Heart left ventricle (tissue), 16 donors: ENCODE measurements around the gene MYO19. TPM values are rescaled to one million over a fixed set of nuclear protein-coding genes. Genes with fewer than 3 reads are reported as not detected.

Source experiments
- ATAC-seq, 4 donors: fragments of 200-7000 bp; cut with Tn5 transposase; one replicate each; pipeline ENCODE4 v1.9.1; 2020 to 2022; ENCODE audit warnings: moderate library complexity in 4 of 4, mild to moderate bottlenecking in 3 of 4, moderate number of reproducible peaks in 1 of 4
- DNase-seq, 5 donors: peaks; one replicate each; pipeline ENCODE4 v3.0.0-alpha.2; 2020
- H3K27ac ChIP-seq, 12 donors: fragments of 200-600 bp; sonication (generic) in 4 of 12; one replicate each; pipeline versions ENCODE4 v1.5.0 to v1.8.0; 2016 to 2022; ENCODE audit warnings: mild to moderate bottlenecking in 2 of 12
- H3K27me3 ChIP-seq, 9 donors: fragments of 200-600 bp; sonication (generic) in 2 of 9; one replicate each; pipeline versions ENCODE4 v1.5.1 to v1.8.0; 2016 to 2022; ENCODE audit warnings: mild to moderate bottlenecking in 3 of 9
- H3K36me3 ChIP-seq, 9 donors: fragments of 200-600 bp; sonication (generic) in 2 of 9; one replicate each; pipeline versions ENCODE4 v1.5.0 to v1.8.0; 2018 to 2022; ENCODE audit warnings: mild to moderate bottlenecking in 2 of 9
- H3K4me1 ChIP-seq, 12 donors: fragments of 200-600 bp; sonication (generic) in 4 of 12; one replicate each; pipeline versions ENCODE4 v1.5.0 to v1.8.0; 2016 to 2022; ENCODE audit warnings: mild to moderate bottlenecking in 3 of 12
- H3K4me3 ChIP-seq, 12 donors: fragments of 200-600 bp; sonication (generic) in 4 of 12; one replicate each; pipeline versions ENCODE4 v1.5.0 to v1.8.0; 2017 to 2022; ENCODE audit warnings: mild to moderate bottlenecking in 9 of 12, moderate library complexity in 4 of 12
- H3K9me3 ChIP-seq, 12 donors: fragments of 200-600 bp; sonication (generic) in 4 of 12; one replicate each; pipeline versions ENCODE4 v1.5.0 to v1.8.0; 2016 to 2022; ENCODE audit warnings: mild to moderate bottlenecking in 1 of 12
- POLR2A ChIP-seq, 2 donors: fragments of 450-650 bp; IDR thresholded peaks; one replicate each; pipeline ENCODE4 v1.6.1; 2017; ENCODE audit warnings: antibody characterized with exemption in 2 of 2, mild to moderate bottlenecking in 2 of 2, moderate library complexity in 2 of 2
- WGBS, 4 donors: extraction: QIAGEN DNeasy Blood & Tissue Kit in 2 of 4; methylation state at CpG; one replicate each; pipeline versions ENCODE4 v1.1.5 to v1.1.7; 2013 to 2018; 5-methylcytosine and 5-hydroxymethylcytosine counted together
- intact Hi-C, 10 donors: fragments of 100-400 bp; cut with DNase I; formaldehyde crosslinking; loops; one replicate each; pipeline versions ENCODE4 v1.11.1 to v1.14.2; 2022
- polyA plus RNA-seq, 2 donors: library from polyadenylated mRNA; stranded (reverse); fragments of 200-250 nt; gene quantifications; one replicate each; pipeline ENCODE4 v1.2.3, GENCODE V29; 2013
- total RNA-seq, 9 donors: library from RNA; depleted of rRNA in 2 of 9; stranded (reverse); fragments of >200 nt in 2 of 9; fragmentation: NEBNext Ultra II Directional in 3 of 9; extraction: Animal tissue kit (Norgen Biotek cat#: 25700) in 3 of 9; gene quantifications; one replicate each; pipeline versions ENCODE4 v1.1.0 to v1.2.4, GENCODE V29; 2016 to 2023
- TF ChIP-seq, protein P1 (sequence below), 12 donors: fragments of 200-600 bp; sonication (generic) in 4 of 12; IDR thresholded peaks; one replicate each; pipeline versions ENCODE4 v1.5.0 to v1.8.0; 2018 to 2022; ENCODE audit warnings: antibody characterized with exemption in 12 of 12, mild to moderate bottlenecking in 5 of 12
- donor health status: ischemic (EF 13 %, LVEDD 7.1; RV severe dilation, severe dysfunction).
- donor health status: healthy with polysubstance abuse.
- donor health status: DM: no; HTN: yes; CAD: no.
- donor health status: DM: no; HTN: no; CAD: no.
- donor health status: ischemic (EF 25% LVEDD 6.9; RV normal size, moderate dysfunction).
- donor health status: ischemic (EF 25% LVEDD 5.7; RV mildly dilated, moderate dysfunction).
- donor health status: healthy.
- donor health status: DM: yes; HTN: yes; CAD: no.
- donor health status: ischemic (EF 35%, LVEDD 5.7; RV mildly dilated, moderate dysfunction).
- donor health status: nonischemic (EF 11% LVEDD 7.7; RV severe dilation, severe dysfunction).
- donor health status: DM: yes; HTN: yes; CAD: no.
- donor health status: PGD.
- donor health status: ischemic (EF 29% LVEDD 5.4; RV normal size, mild dysfunction).
- donor health status: nonischemic (EF 23%, LVEDD 6.1; RV moderate dilation, normal function).

MYO19 gene
- total and polyA plus RNA-seq, 11 donors: 5.8 to 32.7 (median 12.3) TPM

DNA sequence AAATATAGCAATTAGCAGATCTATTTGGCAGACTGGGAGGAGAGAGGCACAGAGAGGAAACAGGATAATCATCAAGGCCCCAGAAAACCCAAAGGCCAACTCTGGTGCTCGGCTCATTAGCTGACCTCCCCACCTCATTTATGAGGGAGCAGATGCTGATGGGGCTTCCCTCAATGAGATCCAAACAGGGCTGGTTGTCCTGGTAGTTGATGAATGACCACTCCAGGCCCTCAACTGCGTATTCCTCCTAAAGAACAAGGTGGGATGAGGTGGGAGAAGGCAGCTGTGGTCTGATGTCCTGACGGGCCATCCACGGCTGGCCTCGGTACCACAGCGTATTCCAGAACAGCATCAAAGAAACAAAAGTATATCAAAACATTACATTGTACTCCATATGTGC lies 27.4 kb downstream of the MYO19 start:
- TF ChIP-seq POLR2A (IDR thresholded peaks at IDR 0.05): no peak
- TF ChIP-seq, protein P1, sequence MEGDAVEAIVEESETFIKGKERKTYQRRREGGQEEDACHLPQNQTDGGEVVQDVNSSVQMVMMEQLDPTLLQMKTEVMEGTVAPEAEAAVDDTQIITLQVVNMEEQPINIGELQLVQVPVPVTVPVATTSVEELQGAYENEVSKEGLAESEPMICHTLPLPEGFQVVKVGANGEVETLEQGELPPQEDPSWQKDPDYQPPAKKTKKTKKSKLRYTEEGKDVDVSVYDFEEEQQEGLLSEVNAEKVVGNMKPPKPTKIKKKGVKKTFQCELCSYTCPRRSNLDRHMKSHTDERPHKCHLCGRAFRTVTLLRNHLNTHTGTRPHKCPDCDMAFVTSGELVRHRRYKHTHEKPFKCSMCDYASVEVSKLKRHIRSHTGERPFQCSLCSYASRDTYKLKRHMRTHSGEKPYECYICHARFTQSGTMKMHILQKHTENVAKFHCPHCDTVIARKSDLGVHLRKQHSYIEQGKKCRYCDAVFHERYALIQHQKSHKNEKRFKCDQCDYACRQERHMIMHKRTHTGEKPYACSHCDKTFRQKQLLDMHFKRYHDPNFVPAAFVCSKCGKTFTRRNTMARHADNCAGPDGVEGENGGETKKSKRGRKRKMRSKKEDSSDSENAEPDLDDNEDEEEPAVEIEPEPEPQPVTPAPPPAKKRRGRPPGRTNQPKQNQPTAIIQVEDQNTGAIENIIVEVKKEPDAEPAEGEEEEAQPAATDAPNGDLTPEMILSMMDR (IDR thresholded peaks at IDR 0.05): no peak

DNA sequence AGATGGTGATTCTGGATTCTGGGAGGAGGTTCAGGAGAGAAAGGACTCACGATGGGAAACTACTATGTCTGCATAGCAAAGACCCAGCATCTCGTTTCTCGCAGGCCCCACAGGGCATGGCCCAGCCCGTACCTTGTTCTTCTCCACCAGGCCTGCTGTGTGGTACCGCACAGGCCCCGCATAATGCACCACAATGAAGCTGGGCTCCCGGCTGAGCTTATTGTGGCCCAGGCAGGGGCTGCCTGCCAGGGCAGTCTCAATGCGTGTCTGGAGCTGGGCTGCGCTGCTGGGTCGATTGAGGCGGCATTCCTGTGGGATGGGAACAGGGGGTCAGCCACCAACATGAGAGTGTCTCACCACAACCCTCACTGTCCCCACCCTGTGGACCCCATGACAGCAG lies 27.8 kb downstream of the MYO19 start:
- H3K36me3 ChIP-seq: peaks cover 0 to 95% (median 47%) of the 10 kb centered on the region in 9 donors
- no peak for ATAC-seq
- no peaks in the 10 kb centered on the region for H3K9me3 ChIP-seq
- no peaks in the 10 kb centered on the region for H3K27me3 ChIP-seq
- no peak overlapping the region for H3K27ac ChIP-seq
- TF ChIP-seq, protein P1 (IDR thresholded peaks at IDR 0.05): no peak
- TF ChIP-seq POLR2A (IDR thresholded peaks at IDR 0.05): no peak
- H3K4me3 ChIP-seq: no peak overlapping the region
- 91 to 97% (median 96%) methylated on average over 10 to 11 of the region's 11 CpGs for WGBS, 4 donors
- no peak for DNase-seq
- intact Hi-C loops: no loop called here
- H3K4me1 ChIP-seq: peaks cover 0 to 16% (median 2%) of the 10 kb centered on the region in 12 donors

More for the DNA sequence above, 27.4 kb downstream of the MYO19 start:
- intact Hi-C loops: no loop called here
- no peaks in the 10 kb centered on the region for H3K27me3 ChIP-seq
- peaks cover 0 to 90% (median 47%) of the 10 kb centered on the region in 9 donors for H3K36me3 ChIP-seq
- H3K9me3 ChIP-seq: no peaks in the 10 kb centered on the region
- DNase-seq (no peak), ATAC-seq (no peak)
- no peak overlapping the region for H3K27ac ChIP-seq
- H3K4me1 ChIP-seq: peaks cover 0 to 16% (median 2%) of the 10 kb centered on the region in 12 donors
- no peak overlapping the region for H3K4me3 ChIP-seq
- 89 to 97% (median 95%) methylated on average over 6 of the region's 6 CpGs for WGBS, 4 donors

DNA sequence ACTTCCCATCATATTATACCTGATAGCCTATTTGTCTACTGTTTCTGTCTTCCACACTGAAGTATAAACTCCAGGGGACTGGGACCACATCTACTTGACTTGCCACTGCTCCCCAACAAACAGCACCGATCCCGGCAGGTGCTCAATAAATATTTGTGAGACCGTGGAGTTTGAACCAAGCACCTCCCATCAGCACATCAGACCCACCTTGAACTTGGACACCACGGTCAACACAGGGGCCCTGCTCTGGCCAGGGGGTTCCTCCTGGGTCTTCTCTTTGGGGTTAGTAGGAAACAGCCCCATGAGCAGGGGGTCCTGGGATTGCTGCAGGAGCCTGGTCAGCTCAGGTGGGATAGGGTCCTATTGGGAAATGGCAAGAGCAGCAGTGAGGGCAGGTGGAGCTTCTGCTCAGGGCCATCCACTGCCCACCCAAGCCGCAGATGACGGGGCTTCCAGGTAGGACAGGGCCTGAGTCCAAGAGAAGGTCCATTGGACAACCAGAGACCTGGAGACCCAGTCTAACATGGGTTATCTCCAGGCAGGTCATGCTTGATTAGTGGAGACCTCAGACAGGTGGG lies 28.3 kb downstream of the MYO19 start:
- no peak overlapping the region for H3K4me3 ChIP-seq
- no peak for TF ChIP-seq POLR2A (IDR thresholded peaks at IDR 0.05)
- TF ChIP-seq, protein P1 (IDR thresholded peaks at IDR 0.05): no peak
- ATAC-seq (no peak), DNase-seq (no peak)
- no peaks in the 10 kb centered on the region for H3K9me3 ChIP-seq
- H3K27me3 ChIP-seq: no peaks in the 10 kb centered on the region
- no peak overlapping the region for H3K27ac ChIP-seq
- 76 to 89% (median 84%) methylated on average over 5 to 6 of the region's 6 CpGs for WGBS, 4 donors
- H3K4me1 ChIP-seq: peaks cover 0 to 16% (median 2%) of the 10 kb centered on the region in 12 donors
- intact Hi-C loops: no loop called here
- peaks cover 0 to 95% (median 47%) of the 10 kb centered on the region in 9 donors for H3K36me3 ChIP-seq

DNA sequence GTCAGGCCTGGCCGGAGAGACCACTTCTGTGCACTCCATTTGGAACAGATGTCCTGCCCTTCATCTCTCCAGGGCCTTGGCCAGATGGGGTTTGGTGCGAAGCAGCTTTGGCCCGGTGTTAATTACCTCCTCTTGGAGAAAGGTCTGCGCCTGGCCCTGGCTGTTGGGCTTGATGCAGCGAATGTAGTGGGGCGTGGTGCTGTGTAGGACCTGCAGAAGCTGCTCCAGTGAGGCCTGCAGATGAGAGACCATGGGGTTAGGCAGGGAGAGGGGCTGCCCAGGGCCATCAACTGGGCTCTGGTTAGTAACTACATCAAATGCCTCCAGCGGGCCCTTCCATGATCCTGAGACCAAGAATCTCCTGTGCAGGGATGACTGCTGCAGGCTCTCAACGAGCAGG lies 29.5 kb downstream of the MYO19 start:
- 92 to 96% (median 93%) methylated on average over 8 of the region's 8 CpGs for WGBS, 4 donors
- ATAC-seq: no peak

More for the DNA sequence above, 29.5 kb downstream of the MYO19 start:
- DNase-seq: no peak
- Histone ChIP-seq H3K27ac (no peak overlapping the region), H3K4me3 (no peak overlapping the region), H3K4me1 (peaks cover 0 to 16% (median 2%) of the 10 kb centered on the region in 12 donors), H3K36me3 (peaks cover 0 to 96% (median 47%) of the 10 kb centered on the region in 9 donors), H3K27me3 (no peaks in the 10 kb centered on the region), H3K9me3 (no peaks in the 10 kb centered on the region)
- intact Hi-C loops: no loop called here
- no peak for TF ChIP-seq POLR2A (IDR thresholded peaks at IDR 0.05)
- TF ChIP-seq, protein P1 (IDR thresholded peaks at IDR 0.05): no peak
